MM.1S (cell line): ENCODE data around the gene SIM1.

ENCODE experiments used
- DNase-seq: peaks from one replicate; pipeline ENCODE4 v3.0.0-alpha.2; 2015
- H2AFZ ChIP-seq: fragments of 300-600 bp; sonication (generic); 2 replicates; pipeline ENCODE4 v1.6.0; 2016; ENCODE audit warnings: antibody characterized with exemption, low read length
- H3F3A ChIP-seq: fragments of 300-600 bp; sonication (generic); 2 replicates; pipeline ENCODE4 v1.6.1; 2016; ENCODE audit warnings: mild to moderate bottlenecking, antibody characterized with exemption, low read length, moderate library complexity, mixed read lengths; ENCODE audit not compliant: insufficient read depth
- H3K27ac ChIP-seq: fragments of 300-600 bp; sonication (generic); 2 replicates; pipeline ENCODE4 v1.5.1; 2016; ENCODE audit warnings: mild to moderate bottlenecking, low read length
- H3K27me3 ChIP-seq: fragments of 300-600 bp; sonication (generic); replicated peaks from 2 replicates; pipeline ENCODE4 v1.6.0; 2016; ENCODE audit warnings: low read length; ENCODE audit not compliant: insufficient read depth
- H3K36me3 ChIP-seq: fragments of 300-600 bp; sonication (generic); replicated peaks from 2 replicates; pipeline ENCODE4 v1.6.1; 2016; ENCODE audit warnings: mild to moderate bottlenecking, low read length, mixed read lengths; ENCODE audit not compliant: insufficient read depth
- H3K4me1 ChIP-seq: fragments of 300-600 bp; sonication (generic); 2 replicates; pipeline ENCODE4 v1.6.1; 2016; ENCODE audit warnings: low read length, mixed read lengths
- H3K4me2 ChIP-seq: fragments of 300-600 bp; sonication (generic); 2 replicates; pipeline ENCODE4 v1.6.0; 2016; ENCODE audit warnings: low read depth, low read length
- H3K4me3 ChIP-seq: fragments of 300-600 bp; sonication (generic); 2 replicates; pipeline ENCODE4 v1.5.1; 2016; ENCODE audit warnings: low read length, mixed read lengths
- H3K79me2 ChIP-seq: fragments of 300-600 bp; sonication (generic); 2 replicates; pipeline ENCODE4 v1.6.1; 2016; ENCODE audit warnings: mixed run types, low read length, mixed read lengths
- H3K9ac ChIP-seq: fragments of 300-600 bp; sonication (generic); 2 replicates; pipeline ENCODE4 v1.6.1; 2016; ENCODE audit warnings: low read length, mixed read lengths
- H3K9me2 ChIP-seq: fragments of 300-600 bp; sonication (generic); replicated peaks from 2 replicates; pipeline ENCODE4 v1.6.1; 2016; ENCODE audit warnings: mild to moderate bottlenecking, low read length, mixed read lengths; ENCODE audit not compliant: insufficient read depth
- H3K9me3 ChIP-seq: fragments of 300-600 bp; sonication (generic); replicated peaks from 2 replicates; pipeline ENCODE4 v1.6.1; 2016; ENCODE audit warnings: mild to moderate bottlenecking, low read length, mixed read lengths; ENCODE audit not compliant: insufficient read depth
- H4K20me1 ChIP-seq: fragments of 300-600 bp; sonication (generic); 2 replicates; pipeline ENCODE4 v1.6.1; 2016; ENCODE audit warnings: mild to moderate bottlenecking, low read length, moderate library complexity, mixed read lengths; ENCODE audit not compliant: insufficient read depth
- EZH2 ChIP-seq: fragments of 300-600 bp; sonication (generic); optimal IDR thresholded peaks from 2 replicates; pipeline ENCODE3; 2017; ENCODE audit warnings: low read depth, mild to moderate bottlenecking, antibody characterized with exemption, low read length, mixed read lengths
- EZH2phosphoT487 ChIP-seq: fragments of 300-600 bp; sonication (generic); IDR thresholded peaks from 2 replicates; pipeline ENCODE4 v1.6.1; 2018; ENCODE audit warnings: antibody characterized with exemption, low read length
- TF ChIP-seq, protein P1 (sequence below): fragments of 300-600 bp; sonication (generic); IDR thresholded peaks from 2 replicates; pipeline ENCODE4 v1.5.1; 2016; ENCODE audit warnings: antibody characterized with exemption, low read length, mixed read lengths

SIM1 gene

DNA sequence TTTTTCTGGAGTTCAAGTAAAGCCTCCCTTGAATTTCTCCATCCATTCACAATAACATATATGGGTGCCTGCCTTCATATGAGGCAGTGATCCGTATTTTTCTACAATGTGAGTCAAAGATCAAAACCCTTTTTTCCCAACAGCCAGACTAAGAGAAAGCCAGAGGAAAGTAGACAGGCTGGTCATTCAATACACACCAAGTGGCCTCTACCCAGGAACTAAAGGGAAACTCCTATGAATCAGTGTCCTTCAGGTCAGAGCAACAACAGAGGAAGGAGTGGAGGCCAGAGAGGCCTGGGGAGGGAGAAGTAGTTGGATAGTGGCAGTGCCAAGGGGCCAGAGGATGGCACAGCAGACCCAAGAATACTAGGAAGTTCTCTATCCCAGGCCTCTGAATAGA, 23.8 kb downstream of the SIM1 start:
- Histone ChIP-seq H3K9me3 (no peaks in the 10 kb centered on the region), H3K9me2 (no peaks in the 10 kb centered on the region), H3K79me2 (no peaks in the 10 kb centered on the region), H3K9ac (no peak overlapping the region), H3K36me3 (no peaks in the 10 kb centered on the region), H3K27ac (no peak overlapping the region), H2AFZ (no peak overlapping the region), H3K27me3 (no peaks in the 10 kb centered on the region), H4K20me1 (no peaks in the 10 kb centered on the region), H3K4me3 (no peak overlapping the region), H3F3A (no peaks in the 10 kb centered on the region), H3K4me1 (no peaks in the 10 kb centered on the region), H3K4me2 (no peak overlapping the region)
- DNase-seq, result no peak
- TF ChIP-seq, protein P1, sequence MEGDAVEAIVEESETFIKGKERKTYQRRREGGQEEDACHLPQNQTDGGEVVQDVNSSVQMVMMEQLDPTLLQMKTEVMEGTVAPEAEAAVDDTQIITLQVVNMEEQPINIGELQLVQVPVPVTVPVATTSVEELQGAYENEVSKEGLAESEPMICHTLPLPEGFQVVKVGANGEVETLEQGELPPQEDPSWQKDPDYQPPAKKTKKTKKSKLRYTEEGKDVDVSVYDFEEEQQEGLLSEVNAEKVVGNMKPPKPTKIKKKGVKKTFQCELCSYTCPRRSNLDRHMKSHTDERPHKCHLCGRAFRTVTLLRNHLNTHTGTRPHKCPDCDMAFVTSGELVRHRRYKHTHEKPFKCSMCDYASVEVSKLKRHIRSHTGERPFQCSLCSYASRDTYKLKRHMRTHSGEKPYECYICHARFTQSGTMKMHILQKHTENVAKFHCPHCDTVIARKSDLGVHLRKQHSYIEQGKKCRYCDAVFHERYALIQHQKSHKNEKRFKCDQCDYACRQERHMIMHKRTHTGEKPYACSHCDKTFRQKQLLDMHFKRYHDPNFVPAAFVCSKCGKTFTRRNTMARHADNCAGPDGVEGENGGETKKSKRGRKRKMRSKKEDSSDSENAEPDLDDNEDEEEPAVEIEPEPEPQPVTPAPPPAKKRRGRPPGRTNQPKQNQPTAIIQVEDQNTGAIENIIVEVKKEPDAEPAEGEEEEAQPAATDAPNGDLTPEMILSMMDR, result no peak
- no peak for TF ChIP-seq EZH2
- TF ChIP-seq EZH2phosphoT487, result no peak

DNA sequence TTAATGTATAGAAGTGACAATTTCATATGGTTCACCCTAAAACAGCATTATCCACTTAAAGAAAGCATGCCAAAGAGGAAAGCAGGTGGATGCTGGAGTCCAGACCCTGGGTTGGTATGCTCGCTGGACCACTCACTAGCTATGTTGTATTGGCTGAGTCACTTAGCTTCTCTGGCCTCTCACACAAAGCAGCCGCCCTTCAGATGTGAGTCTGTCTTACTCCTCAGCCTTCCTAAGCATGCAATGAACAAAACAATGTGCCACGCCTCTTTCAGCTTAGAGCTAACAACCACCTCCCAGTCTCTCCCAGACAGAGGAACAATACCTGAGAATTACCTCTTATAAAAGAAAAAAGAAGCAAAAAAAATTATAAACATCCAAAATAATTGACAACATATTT, 29.4 kb downstream of the SIM1 start:
- no peak for DNase-seq

DNA sequence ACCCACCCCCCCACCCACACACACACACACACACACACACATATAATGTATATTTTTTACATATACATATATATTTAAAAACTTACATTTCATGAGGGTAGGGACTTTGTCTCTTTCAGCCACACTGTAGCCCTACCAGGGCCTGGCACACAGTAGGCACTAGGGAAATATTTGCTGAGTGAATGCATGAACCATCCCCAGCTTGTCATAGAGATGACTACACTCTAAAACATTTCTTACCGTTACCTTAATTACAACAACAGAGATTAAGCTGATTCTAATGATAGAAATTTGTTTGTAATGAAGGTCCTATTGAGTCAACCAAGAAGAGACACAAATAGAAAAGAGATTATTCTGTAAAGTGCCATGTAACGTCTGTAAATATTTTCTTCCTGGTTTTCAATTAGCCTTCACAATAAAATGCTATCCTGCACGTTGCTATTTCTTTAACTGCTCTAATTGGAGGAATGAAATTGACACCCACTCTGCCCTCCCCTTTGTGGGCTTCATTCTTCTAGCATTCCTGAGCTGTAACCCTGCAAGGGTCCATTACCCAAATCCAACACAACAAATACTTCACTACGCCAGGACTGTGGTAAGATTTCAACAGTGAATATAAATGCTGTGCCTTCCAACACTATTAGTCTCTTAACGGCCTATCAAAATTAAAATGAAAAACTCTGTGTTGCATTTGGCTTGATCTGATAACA, 30.8 kb downstream of the SIM1 start:
- no peaks in the 10 kb centered on the region for H3K36me3 ChIP-seq
- H3K27ac ChIP-seq, result no peak overlapping the region
- no peaks in the 10 kb centered on the region for H3K4me1 ChIP-seq
- no peak overlapping the region for H2AFZ ChIP-seq
- no peaks in the 10 kb centered on the region for H3K27me3 ChIP-seq
- H3K9ac ChIP-seq, result no peak overlapping the region
- TF ChIP-seq EZH2 (no peak), EZH2phosphoT487 (no peak)
- TF ChIP-seq, protein P1, result no peak
- no peaks in the 10 kb centered on the region for H3K9me2 ChIP-seq
- DNase-seq, result no peak
- H3F3A ChIP-seq, result no peaks in the 10 kb centered on the region
- no peaks in the 10 kb centered on the region for H3K79me2 ChIP-seq
- H3K9me3 ChIP-seq, result no peaks in the 10 kb centered on the region
- no peak overlapping the region for H3K4me3 ChIP-seq
- no peak overlapping the region for H3K4me2 ChIP-seq
- H4K20me1 ChIP-seq, result no peaks in the 10 kb centered on the region

More for the DNA sequence above, 29.4 kb downstream of the SIM1 start:
- no peak overlapping the region for H2AFZ ChIP-seq
- no peaks in the 10 kb centered on the region for H3K9me3 ChIP-seq
- H3K4me1 ChIP-seq, result no peaks in the 10 kb centered on the region
- no peaks in the 10 kb centered on the region for H4K20me1 ChIP-seq
- no peak overlapping the region for H3K4me3 ChIP-seq
- no peaks in the 10 kb centered on the region for H3K9me2 ChIP-seq
- no peak overlapping the region for H3K27ac ChIP-seq
- H3K4me2 ChIP-seq, result no peak overlapping the region
- no peak overlapping the region for H3K9ac ChIP-seq
- H3F3A ChIP-seq, result no peaks in the 10 kb centered on the region
- H3K79me2 ChIP-seq, result no peaks in the 10 kb centered on the region
- no peaks in the 10 kb centered on the region for H3K27me3 ChIP-seq
- no peaks in the 10 kb centered on the region for H3K36me3 ChIP-seq
- TF ChIP-seq EZH2 (no peak), EZH2phosphoT487 (no peak)
- TF ChIP-seq, protein P1, result no peak
